LHCN-M2 (cell line): ENCODE data around the gene AHI1. TPM values are rescaled to one million over a fixed set of nuclear protein-coding genes. Genes with fewer than 3 reads are reported as not detected.

Source experiments
- DNase-seq: peaks from one replicate; pipeline ENCODE4 v3.0.0-alpha.2; 2012; ENCODE audit warnings: low read depth
- polyA plus RNA-seq: library from polyadenylated mRNA; unstranded; fragments of >200 nt; gene quantifications from one replicate; pipeline ENCODE4 v1.2.1, GENCODE V29; 2012; ENCODE audit warnings: missing spikeins
- total RNA-seq: library from RNA; depleted of rRNA; stranded (reverse); fragments of >200 nt; gene quantifications from 2 replicates; pipeline ENCODE4 v1.2.3, GENCODE V29; 2014; rRNA removed

Gene AHI1
- total RNA-seq = 25.3 and 30.1 TPM in 2 replicates
- polyA plus RNA-seq = 6.8 TPM

DNA sequence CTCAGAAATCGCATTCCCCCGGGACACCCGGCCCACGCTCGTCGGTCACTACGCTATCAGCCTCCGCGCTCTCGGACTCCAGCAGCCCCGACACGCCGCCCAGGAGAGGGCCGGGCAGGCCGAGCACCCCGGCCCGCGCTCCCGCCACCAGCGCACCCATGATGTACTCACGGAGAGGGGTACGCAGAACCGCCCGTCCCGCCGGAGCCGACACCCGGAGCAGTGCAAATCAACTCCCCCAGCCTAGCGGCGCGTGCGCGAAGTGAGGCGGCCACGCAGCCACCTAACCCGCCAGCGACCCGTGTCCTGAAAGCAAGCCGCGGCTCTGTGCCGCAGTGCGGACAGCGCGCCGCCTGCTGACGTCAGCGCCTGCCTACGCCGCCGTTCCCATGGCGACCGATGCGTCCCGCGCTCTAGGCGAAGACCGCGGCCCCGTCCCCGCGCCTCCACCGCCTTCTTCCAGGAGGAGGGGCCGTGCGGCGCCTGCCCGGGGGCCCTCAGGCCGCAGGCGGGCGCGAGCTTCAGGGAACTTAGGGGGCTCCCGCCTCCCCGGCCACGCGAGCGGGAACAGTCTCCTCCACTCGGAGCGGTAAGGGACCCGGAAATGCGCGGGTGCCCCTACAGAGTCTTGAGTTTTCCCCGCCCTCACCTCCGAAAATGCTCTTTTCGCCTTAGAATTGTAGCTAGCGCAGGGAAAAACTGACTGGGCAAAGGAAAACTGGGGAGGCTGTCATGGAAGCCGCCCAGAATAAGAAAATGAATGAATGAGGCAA lies at the start of gene AHI1:
Gene AHI1, minus strand, starts transcription at position 329 of the 773 bp plus-strand sequence. CDS start 5,503 bp downstream, outside the sequence.
- DNase-seq = peak; percentile 89

DNA sequence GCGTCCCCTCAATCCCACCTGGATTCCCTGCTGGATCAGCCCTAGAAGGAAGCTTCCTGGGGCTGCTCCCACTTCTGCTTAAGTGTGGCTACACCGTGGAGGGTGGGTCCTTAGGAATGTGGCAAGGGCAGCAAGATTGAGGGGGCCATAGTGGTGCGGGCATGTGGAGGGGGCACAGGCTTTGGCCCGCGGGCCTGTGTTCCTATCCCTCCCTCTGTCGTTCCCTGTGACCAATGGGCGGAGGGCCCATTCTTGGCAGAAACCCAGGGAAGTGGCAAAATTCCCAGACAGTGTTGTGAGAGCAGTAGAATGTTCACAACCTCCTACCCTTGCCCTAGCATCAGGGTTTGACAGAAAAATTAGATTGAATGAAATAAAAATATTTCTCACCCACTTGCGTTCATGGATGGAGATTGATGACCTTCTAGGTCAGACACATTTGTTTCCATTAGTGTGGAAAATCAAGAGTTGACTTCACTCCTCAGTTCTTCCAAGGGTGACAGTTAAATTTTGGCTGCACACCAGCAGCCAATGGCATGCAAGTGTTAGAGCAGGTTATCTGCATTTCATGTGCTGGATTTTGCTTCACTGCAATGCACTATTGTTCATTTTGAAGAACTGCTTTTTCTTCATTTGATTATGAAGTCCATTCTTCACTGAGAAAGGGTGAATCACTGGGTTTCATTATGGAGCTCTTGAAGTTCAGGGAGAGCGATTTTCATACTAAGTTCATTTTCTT lies 49.3 kb upstream of the AHI1 start:
- DNase-seq = no peak

DNA sequence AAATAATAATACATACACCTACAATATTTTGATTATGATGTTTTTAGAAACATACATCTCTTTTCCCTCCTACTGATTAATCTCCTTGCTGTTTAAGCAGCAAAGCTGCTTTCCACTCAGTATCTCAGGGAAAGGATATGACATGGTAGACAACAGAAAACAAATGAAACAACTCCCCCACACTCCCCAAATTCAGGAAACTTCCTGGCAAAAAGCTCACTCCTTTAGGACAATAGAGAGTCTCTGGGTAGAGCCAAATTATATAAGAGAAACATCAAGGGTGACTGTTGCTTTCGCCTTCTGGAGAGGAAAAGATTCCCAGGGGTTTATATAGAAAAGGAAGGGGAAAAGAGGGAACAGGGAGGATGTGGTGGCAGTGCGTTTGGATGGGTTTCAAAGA lies 48.7 kb upstream of the AHI1 start:
- no peak for DNase-seq

DNA sequence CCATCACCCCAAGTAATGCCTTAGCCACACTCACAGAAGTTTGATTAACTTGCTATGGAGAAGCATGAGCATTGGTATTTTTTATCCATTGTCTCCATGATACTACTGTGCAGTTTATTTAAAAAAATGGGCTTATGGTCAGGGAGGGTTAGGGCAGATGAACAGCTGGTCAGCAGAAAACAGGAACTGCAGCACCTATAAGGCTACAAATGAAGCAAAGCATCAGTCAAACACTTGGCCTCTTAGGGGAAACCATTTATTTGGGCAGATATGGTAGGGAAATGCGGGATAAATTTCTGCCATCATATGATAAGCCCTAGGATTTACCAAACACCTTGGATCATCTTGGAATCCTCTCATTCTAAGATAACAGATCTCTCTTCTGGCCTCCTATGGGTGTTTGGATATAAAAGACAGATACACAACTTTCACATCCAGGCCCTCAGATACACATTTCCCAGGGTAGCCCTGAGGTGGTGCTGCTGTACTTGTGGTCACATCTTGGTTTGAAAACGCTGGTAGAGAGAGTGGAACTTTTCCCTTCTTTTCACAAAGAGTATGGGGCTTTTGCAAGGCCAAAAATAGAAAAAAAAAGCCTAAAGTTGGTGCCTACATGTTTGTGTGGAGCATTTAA lies 42.8 kb upstream of the AHI1 start:
- DNase-seq = peak; percentile 51

DNA sequence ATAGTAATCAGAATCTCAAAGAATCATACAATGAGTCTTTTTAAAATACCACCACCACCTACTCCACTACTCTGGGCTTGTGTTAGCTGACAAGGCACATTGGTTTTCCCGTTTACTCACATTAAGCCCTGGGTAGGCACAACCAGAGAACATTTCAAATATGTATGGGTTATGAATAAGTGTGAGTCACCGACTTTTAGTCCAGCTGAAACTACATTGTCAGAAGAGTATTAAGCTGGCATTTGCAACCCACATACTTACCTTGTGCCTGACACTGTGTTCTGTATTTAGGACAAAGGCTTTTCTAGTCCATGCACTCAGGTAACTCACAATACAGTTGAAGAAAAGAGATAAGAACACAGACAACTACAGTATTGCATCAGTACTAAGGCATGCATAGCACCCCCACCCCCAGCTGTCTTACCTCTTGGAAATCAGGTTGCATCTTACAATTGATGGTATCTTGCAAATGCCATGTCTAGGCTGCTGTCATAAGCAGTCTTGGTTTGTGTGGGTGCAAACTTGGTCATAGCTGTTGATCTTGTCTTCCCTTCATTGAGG lies 40.3 kb upstream of the AHI1 start:
- peak; percentile 92 for DNase-seq

DNA sequence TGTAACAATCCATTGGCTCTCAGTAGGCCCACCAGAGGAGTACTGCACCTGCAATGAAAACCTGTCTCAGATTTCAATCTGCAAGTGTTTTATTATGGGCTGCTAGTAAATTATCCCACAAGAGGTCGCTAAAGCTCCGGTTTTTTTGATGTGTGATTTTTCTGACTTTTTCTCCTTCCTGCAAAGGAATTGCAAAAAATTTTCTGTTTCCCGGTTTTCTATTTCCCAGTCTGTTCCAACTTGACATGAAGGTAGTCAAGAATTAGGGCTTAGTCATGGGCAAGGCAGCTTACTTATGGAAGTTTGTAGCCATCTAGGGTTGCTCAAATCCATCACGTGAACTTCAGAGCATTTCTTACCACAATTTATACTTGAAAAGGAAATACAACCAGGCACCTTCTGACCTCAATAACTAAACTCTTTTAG lies 38.5 kb upstream of the AHI1 start:
- peak; percentile 94 for DNase-seq

DNA sequence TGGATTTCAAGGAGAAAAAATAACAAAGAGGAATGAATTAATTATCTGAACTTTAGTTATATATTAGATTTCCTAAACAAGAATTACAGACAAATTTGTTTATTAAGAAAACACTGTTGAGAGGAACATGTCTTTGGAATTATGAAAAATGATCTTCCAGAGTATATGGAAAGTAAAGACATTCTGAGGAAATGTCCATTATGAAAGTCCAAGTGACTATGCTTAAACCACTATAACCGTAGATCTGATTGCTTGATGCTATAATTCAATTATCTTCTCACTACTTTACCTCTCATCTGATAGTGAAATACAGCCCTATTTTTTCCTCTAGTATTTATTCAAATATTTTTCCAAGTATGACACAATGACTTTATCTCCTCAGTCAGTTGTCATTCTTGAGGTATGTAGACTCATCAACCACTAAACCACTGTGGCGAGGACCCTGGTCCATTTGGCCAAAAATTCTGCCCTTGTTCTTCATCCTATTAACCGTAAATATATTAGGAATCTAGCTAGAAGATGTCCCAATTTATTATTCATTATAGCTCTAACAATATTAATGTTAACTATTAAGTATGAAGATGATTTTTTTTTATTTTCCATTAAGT lies 37.3 kb upstream of the AHI1 start:
- peak; percentile 71 for DNase-seq

DNA sequence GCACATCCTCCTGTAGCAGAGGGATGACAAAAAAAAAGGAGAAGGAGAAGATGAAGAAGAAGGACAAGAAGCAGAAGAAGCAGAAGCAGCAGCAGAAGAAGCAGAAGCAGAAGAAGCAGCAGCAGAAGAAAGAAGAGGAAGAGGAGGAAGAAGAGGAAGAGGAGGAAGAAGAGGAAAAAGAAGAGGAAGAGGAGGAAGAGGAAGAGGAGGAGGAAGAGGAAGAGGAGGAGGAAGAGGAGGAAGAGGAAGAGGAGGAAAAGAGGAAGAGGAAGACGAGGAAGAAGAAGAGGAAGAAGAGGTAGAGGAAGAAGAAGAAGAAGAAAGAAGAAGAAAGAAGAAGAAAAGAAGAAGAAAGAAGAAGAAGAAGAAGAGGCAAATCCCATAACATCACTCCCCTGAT lies 35.0 kb upstream of the AHI1 start:
- no peak for DNase-seq

DNA sequence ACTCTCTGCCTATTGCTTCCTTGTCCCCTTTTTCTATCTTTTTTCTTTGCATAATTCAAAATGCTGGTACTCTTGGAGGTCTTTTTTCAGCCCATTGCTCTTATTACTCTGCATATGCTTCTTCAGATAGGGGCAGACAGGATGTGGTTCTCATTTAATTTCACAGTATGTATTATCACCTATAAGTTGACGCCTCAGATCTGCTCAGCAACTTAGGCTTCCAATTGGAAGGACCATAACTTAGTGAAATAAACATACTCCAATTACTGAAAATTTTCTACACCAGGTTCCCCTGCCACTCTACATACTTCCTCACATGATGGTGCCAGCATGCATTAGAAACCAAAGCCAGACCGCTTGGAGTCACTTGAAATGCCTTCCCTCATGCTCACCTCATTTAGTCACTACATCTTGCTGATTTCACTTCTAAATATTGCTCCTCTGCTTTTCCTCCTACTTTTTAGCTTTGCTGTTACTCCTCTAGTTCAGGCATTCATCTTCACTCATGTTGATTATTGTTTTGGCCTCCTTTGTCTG lies 34.5 kb upstream of the AHI1 start:
- DNase-seq = no peak

DNA sequence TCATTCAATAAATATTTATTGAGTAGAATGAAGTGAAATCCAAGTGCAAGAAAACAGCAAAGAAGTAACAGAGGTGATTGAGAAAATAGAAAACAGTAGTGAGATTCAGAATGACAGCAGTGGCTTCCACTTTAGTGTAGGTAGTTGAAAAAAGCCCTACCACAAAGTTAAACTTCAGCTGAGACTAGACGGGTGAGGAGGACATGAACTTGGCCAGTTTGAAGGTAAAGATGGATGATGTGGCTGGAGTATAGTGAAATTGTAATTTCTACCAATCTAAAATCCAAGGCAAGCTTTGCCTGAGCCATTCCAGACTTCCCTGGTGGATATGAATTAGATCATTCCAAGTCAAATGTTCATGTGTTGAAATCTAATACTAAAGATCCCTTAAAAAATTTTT lies 32.6 kb upstream of the AHI1 start:
- no peak for DNase-seq

DNA sequence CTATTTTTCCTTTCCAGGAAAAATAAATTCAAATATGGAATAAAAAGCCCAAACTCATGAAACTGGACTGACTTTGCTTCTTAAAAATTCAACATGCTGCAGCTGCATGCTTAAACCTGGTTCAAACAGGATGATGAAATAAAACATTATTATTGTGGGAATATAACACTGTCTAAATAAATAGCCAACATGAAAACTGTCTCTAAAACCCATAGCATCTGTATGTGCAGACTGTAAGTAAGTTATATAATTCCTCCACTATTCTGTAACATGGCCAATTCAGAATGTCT lies 30.4 kb upstream of the AHI1 start:
- DNase-seq = no peak

DNA sequence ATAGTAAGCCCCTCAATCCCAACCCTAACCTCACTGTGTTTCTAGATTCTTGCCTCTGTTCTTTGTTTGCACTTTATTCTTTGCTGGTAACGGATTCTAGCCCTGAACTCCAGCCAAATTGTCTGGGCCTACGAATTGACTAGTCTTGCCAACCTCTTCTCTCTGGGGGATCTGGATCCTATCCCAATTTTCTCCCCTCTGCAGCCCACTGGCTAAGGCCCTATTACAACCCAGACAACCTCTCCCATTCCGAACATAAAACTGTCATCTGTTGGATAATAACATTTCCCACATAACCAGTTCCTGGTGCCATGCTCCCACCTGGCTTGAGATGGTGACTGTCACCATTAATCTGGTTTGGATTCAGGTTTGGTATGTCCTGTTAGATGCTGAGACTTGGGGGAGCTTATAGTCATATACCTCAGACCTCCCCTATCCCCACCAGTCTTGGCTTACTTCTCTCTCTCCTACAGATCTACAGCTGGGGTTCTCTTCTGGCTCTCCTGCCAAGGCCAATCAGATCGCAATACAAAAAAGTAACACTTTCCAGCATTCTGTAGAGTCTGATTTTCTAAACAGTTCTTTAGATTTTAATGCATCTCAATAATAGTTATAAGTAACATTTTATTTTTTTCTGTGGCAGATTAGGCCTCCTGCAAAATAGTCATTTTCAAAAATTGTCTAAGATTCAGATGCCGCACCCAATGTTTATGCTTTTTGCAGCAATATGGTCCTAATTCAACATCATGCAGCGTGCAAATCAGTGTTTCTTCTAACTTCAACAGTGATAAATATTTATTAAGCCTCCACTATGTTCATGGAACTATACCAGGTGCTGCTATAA lies 29.8 kb upstream of the AHI1 start:
- DNase-seq = no peak

DNA sequence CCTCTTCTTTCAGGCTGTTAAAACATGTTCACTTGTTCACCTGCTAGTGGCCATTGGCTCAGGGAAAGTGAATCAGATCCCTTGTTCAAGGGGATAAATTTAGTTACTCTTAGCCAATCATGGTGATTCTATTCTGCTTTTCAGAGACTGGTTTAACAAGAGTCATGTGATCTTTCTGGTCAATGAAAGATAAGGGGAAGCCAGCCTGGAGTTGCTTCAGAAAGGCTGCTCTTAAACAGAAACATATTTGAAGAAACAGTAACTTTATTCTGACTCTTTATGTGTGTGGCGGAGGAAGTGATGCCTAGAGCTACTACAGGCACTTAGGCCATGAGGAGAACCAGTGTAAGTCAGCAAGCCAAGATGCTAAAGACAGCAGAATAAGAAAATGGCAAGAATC lies 28.1 kb upstream of the AHI1 start:
- DNase-seq = no peak

DNA sequence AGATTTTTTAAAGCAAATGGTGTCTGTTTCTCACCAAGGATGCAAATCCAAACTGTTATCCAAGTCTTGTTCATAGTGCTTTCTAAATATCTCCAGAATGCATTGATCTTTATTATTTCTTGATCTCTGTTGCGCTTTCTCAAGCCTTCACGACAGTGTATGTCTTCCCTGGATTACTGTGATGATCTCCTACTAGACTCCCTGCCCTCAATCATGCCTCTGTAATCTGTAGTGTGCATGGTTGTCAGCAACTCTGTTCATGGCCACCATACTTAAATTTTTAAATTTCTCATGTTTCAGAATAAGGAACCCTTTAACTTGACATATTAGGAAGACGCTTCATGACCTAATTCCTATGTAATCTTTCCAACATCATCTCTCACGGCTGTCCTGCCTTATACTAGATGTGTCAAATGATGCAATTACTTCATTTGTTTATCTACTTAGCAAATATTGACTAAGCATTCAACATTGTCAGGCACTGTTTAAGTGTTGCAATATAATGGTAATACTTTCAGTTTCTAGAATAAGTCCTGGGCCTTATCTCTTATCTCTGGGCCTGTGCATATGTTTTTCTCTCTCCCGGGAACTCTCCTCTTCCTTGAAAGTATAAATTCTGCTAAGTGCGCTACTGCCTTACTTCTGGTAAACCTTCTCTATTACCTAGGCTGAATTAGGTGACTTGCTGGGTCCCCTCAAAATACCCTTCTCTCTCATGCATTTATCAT lies 25.6 kb upstream of the AHI1 start:
- DNase-seq = no peak

DNA sequence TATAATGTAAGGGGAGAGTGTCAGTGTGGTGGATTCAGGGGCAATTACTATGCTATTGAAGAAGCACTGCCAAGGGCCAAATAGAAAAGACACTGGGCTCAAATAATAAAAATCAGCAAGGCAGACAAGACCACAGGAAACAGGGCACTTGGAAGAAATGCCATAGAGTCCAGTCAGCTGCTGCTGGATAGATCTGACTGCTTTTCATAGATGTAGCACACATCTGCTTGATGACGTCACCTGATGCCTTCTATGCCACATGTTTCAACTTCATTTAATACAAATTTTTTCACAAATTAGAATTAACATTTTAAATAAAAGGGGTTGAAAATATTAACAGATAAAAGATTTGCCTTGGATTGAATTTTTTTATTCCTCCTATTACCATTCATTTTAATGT lies 23.9 kb upstream of the AHI1 start:
- peak; percentile 85 for DNase-seq

DNA sequence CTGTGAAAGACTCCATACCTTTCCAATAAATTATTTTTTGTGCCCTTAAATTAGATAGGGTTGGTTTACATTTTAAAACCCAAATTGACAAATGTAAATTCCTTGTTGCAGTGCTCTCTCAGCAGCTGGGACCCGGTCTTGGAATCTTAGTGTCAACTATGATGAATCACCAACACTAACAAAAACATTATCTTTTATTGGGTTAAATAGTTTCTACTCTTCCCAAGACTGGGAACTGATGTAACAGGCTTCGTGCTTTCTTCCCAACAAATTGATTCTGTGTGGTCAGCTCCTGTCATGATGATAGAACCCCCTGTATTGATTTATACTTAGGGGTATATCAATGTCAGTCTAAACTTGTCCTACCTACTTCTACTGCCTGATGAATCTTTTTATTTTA lies 23.2 kb upstream of the AHI1 start:
- DNase-seq = peak; percentile 73

DNA sequence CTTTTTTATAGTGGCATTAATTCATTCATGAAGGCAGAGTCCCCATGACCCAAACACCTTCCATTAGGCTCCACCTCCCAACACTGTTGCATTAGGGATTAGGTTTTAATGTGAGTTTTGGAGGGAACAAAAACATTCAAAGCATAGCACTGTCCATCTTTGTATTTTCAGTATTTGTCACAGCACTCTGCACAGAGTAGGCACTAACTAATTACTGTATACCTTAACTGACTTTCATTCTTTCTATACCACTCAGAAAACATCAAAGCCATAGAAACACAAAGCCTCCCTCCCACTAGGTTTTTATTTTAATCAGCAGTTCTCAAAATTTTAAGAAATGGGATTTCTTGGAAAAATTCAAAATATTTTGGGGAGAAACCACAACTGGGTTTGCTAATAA lies 21.8 kb upstream of the AHI1 start:
- DNase-seq = no peak

DNA sequence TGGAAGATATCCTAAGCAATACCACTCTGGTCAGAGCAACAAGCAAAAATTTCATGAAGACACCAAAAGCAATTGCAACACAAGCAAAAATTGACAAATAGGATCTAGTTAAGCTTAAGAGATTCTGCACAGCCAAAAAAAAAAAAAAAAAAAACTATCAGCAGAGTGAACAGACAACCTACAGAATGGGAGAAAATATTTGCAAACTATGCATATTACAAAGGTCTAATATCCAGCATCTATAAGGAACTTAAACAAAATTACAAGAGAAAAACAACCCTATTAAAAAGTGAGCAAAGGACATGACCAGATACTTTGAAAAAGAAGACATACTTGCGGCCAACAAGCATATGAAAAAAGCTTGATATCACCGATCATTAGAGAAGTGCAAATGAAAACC lies 20.0 kb upstream of the AHI1 start:
- no peak for DNase-seq

DNA sequence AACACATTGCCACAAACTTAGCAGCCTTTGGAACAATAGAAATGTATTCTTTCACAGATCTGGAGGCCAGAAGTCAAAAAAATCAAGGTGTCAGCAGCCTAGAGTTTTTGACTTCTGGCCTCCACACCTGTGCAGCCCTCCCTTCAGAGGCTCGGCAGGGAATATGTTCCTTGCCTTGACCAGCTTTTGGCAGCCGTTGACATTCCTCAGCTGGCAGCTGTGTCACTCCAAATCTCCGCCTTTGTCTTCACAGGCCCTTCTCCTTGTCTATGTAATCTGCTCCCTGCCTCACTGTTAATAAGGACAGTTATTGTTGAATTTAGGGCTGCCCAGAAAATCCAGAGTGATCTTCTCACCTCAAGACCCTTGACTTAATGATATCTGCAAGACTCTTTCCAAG lies 17.2 kb upstream of the AHI1 start:
- peak; percentile 43 for DNase-seq
